Prostate gland (tissue), 2 donors: ENCODE results near the gene IQGAP1.
"Not testable (repeated sequence)": the region's sequence is repeated elsewhere in the genome, so short reads cannot be mapped to it uniquely, and the experiment has no call there.

ENCODE experiments used
- POLR2A ChIP-seq: fragments of 450-650 bp; IDR thresholded peaks from one replicate; pipeline ENCODE4 v1.6.1; 2016; ENCODE audit warnings: antibody characterized with exemption, mild to moderate bottlenecking
- TF ChIP-seq, protein P1 (sequence below), 4 experiments: fragments of 200-600 bp in 2 of 4; fragments of 450-650 bp in 2 of 4; sonication (generic) in 2 of 4; IDR thresholded peaks; 1 replicate in 3 of 4; 2 replicates in 1 of 4; pipeline ENCODE4 v1.5.1; 2016 to 2019; ENCODE audit warnings: antibody characterized with exemption in 4 of 4, mild to moderate bottlenecking in 2 of 4, moderate library complexity in 2 of 4

DNA sequence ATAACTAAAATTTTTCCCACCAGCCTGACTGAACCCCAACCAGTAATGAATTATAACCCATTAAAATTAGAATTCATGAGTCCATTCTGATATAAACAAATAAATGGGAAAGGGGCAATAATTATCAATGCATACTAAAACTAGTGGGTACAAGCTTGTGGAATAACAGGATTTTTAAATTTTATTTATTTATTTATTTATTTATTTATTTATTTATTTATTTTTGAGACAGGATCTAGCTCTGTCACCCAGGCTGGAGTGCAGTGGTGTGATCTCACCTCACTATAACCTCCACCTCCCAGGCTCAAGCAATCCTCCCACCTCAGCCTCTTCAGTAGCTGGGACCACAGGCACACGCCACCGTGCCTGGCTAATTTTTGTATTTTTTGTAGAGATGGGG, 125.9 kb downstream of the IQGAP1 start:
- TF ChIP-seq, protein P1, sequence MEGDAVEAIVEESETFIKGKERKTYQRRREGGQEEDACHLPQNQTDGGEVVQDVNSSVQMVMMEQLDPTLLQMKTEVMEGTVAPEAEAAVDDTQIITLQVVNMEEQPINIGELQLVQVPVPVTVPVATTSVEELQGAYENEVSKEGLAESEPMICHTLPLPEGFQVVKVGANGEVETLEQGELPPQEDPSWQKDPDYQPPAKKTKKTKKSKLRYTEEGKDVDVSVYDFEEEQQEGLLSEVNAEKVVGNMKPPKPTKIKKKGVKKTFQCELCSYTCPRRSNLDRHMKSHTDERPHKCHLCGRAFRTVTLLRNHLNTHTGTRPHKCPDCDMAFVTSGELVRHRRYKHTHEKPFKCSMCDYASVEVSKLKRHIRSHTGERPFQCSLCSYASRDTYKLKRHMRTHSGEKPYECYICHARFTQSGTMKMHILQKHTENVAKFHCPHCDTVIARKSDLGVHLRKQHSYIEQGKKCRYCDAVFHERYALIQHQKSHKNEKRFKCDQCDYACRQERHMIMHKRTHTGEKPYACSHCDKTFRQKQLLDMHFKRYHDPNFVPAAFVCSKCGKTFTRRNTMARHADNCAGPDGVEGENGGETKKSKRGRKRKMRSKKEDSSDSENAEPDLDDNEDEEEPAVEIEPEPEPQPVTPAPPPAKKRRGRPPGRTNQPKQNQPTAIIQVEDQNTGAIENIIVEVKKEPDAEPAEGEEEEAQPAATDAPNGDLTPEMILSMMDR (IDR thresholded peaks at IDR 0.05), result not testable (repeated sequence)
- not testable (repeated sequence) for TF ChIP-seq POLR2A
